Effector CD4-positive, alpha-beta T cell (primary cell): ENCODE results near the gene PGP.

Experiments used
- DNase-seq: peaks from one replicate; pipeline ENCODE4 v3.0.0-alpha.2; 2020

The PGP gene

DNA sequence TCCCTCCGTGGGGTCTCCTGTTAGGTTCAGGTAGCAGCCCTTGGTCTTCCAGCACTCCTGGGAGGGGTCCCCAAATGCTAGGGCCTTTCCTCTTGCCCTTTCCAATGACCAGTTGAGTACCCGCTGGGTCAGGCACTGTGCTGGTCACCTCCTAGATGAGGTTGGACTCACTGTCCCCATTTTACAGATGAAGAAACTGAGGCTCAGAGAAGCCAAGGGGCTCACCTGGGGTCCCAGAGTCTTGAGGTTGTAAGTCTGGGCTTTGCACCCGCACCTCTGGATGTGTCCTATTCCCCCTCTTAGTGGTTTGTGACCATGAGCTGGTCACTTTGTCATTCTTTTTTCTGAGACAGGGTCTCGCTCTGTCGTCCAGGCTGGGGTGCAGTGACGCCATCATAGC lies 16.9 kb downstream of the PGP start:
- no peak for DNase-seq

DNA sequence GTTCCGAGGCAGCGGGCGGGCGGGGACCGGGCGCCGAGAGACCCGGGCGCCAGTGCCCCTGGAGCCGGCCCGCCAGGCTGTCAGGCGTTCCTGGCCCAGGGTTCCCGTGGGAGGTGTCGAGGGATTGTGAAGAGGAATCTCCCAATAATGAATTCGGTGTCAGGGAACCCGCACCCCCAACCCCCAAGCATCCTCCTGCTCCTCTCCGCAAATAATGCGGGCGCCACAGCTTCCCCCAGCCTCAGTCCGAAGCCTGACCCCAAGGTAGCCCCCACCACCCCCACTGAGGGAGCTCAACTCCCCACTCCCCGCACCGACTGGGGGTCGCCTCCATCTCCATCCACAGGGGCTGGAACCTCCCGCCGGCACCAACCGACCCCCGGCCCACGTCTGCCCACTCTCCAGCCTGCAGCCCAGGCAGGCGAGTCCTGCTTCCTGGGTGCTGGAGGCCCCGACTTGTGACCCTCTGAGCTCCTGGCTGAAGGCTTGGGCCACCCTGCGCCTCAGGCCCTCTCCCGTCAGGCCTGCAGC lies 17.6 kb downstream of the PGP start:
- no peak for DNase-seq

GRCh38 chr16:2196162-2196980 lies 18.3 kb downstream of the PGP start, which contains the start of gene CASKIN1:
Gene CASKIN1 (minus strand): TSS chr16:2196605. CDS start chr16:2196432, 173 bp downstream.
- no peak for DNase-seq

DNA sequence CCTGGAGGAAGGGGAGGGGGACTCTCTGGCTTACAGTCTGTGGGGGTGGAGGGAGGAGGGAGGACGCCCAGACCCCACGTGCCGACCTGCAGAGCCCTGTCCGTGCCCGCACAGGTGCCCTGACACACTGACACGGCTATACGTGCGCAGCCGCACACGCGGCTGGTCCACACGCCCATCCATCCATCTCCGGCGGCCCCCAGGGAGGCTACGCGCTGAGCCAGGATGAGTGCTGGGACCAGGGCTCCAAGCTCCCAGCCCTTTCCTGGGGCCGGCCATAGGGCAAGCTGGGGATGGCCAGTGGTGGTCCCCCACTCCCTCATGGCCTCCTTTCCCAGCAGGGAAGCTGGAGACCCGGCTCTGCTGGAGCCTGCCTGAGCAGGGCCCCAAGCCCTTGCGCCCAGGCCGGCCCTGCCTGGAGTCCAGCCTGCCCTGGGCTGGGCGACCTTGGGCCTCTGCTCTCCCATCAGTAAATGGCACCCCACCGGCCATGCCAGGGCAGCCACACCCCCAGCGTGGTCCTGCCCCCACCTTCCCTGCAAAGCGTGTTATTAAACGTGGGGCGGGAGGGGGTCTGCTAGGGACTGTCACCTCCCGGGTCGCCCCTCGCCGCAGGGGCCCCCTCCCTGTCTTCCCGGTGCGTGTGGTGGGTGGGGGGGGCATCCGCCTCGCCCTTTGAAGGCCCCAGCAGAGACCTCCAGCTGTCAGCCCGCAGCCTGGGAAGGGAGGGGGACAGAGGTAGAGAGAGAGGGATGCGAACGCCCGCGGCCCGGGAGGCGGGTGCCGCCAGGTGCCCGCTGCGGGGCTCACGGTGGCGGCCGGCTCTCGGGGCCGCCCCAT lies 19.1 kb downstream of the PGP start:
- no peak for DNase-seq

DNA sequence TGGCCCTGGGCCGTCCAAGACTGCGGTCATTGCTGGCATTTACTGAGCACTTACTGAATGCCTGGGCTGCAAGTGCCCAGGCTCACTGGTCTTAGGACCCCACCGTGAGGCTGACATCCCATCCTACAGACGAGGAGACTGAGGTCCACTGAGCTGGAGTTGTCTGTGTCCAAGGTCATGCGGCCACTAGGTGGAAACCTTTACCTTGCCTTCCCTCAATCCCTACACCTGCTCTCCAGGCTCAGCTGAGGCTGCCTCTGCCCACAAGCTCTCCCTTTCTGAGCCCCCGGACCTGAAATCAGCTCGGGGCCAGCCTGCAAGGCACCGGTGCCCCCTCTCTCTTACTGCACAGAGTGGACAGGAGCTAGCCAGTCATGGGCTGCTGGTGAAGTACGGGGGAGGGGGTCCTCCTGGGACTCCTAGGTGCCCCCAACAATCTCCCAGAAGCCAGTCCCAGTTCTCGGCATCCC lies 19.8 kb downstream of the PGP start:
- DNase-seq = peak; percentile 44

GRCh38 chr16:2194166-2194834 lies 20.3 kb downstream of the PGP start:
- no peak for DNase-seq

DNA sequence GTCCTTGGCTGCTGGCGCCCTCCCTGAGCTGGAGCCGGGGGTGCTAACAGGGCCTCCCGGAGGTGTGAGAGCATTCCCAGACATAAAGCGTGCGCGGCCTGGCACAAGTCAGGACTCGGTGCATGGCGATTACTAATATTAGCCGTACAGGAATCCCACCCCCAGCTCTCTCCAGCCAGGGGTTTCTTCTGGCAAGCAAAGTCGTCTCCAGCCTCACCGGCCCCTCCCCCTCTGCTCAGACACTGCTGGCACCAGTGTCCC lies 23.3 kb downstream of the PGP start:
- no peak for DNase-seq

GRCh38 chr16:2190659-2191445 lies 23.8 kb downstream of the PGP start:
- no peak for DNase-seq

GRCh38 chr16:2190002-2190658 lies 24.5 kb downstream of the PGP start:
- no peak for DNase-seq

GRCh38 chr16:2189252-2189893 lies 25.3 kb downstream of the PGP start:
- no peak for DNase-seq

DNA sequence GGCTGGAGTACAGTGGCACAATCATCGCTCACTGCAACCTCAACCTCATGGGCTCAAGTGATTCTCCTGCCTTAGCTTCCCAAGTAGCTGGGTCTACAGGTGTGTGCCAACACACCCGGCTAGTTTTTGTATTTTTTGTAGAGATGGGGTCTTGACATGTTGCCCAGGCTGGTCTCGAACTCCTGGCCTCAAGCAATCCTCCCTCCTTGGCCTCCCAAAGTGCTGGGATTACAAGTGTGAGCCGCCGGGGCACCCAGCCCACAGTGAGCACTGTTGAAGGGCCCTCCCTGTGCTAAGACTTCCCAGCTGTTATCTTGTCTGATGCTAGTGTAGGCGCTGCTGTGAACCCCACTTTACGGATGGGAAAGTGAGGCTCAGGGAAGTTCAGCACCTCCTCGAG lies 26.2 kb downstream of the PGP start:
- no peak for DNase-seq

DNA sequence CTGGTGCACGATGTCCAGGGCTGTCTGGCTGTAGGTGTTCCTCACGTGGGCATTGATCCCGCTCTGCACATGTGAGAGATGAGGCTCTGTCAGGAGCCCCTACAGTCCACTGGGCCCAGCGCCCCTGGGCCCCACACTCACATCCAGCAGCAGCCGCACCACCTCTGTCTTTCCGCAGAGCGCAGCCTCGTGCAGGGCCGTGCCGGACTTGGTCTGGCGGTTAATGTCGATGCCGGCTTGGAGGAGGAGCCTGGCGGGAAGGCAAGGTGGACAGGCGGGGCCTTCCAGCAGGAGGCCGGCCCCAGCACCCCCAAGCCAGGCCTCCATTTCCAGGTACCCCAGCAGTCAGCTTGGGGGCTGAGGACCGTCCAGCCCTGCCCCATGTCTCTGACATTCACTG lies 27.4 kb downstream of the PGP start:
- DNase-seq = no peak

DNA sequence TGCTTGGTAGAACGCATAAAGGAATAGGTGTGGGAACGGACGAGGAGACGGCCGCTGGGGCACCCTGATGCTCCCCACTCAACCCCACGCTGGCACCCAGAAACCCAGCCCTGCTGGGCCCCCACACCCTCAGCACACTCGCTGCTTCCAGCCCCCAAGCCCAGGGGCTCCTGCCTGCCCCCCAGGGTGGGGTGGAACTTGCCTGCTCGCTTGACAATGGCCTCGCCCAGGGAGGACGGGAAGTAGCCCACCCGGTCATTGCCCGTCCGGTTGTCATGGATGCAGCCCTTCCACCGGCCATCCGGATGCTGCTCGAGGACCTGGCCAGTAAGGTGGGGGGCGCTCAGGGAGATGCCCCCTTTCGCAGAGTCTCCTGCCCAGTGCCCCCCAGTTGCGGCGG lies 28.1 kb downstream of the PGP start:
- no peak for DNase-seq

GRCh38 chr16:2186064-2186463 lies 28.6 kb downstream of the PGP start:
- DNase-seq = no peak

GRCh38 chr16:2184962-2185361 lies 29.7 kb downstream of the PGP start:
- no peak for DNase-seq

DNA sequence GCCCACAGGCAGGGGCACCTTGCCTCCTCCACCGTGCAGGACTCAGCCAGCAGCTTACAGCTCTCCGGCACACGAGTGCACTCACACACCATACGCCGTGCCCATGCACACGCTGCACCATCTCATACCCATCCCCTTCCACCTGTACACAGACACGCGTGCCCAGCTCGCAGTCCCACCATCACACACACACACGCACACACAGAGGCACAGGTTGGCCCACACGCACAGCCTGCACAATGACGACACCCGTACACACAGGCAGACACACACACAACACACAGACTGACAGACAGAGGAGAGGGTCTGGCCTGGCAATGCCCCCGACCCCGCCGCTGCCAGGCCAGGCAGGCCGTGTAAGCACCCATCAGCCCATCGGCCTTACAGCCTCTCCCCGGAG lies 30.3 kb downstream of the PGP start:
- DNase-seq = no peak

DNA sequence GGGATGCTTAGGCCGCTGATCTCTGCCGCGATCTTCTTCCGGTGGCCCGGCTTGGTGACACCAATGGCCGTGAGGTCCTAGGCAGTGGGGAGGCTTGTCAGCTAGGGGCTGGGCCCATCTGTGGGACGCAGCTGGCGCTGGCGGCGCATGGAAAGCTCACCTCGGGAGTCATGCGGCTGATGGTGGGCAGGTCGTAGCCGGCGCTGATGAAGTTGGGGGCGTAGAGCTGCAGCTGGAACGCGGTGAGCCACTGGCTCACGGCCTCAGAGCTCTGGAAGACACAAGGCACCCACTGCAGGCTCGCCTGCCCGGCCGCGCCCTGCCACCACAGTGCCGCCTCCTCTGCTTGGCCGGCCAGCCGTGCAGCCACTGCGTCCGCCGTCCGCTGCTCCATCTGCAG lies 31.0 kb downstream of the PGP start:
- no peak for DNase-seq

- no peak for DNase-seq
Measured at GRCh38 chr16:2181952-2182351, 32.7 kb downstream of the PGP start.

DNA sequence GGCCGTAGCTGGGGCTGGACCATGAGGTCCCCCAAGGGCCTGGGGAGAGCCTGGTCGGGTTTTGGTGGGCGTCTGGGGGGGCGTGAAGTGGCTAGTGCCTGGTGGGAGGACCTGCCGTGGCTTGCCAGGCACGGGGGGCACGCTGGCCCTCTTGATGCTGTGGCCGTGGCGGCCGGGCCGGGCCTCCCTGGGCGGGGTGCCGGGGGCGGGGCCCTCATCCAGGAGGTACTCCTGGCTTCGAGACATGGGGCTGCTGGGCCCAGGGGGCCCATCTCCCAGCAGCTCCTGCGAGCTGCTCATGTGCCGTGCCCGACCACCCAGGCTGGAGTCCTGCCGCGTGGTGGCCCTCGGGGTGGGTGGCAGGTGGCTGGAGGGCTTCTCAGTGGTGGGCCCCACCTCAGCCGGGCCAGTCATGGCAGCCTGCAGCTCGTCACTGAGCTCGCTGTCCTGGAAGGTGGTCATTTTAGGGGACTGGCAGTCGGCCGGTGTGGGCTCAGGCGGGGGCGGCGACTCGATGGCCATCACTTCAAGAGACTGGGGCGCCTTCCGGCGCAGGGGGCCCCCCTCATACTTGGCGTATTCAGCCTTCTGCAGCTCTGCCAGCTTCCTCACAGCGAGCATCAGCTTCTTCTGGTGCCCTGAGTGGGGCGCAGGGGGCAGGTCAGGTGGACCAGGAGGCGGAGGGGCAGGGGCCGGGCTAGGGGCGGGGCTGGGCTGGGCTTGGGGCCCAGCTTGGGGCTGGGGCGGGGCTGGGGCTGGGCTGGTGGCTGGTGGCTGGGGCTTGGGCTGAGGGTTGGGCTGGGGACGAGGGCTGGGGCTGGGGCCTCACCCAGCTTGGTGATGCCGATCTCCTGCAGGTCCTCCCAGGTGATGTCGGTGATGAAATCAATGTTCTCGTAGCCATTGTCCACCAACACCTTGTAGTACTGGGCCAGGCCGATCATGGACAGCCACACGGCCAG lies 33.4 kb downstream of the PGP start:
- DNase-seq = no peak

DNA sequence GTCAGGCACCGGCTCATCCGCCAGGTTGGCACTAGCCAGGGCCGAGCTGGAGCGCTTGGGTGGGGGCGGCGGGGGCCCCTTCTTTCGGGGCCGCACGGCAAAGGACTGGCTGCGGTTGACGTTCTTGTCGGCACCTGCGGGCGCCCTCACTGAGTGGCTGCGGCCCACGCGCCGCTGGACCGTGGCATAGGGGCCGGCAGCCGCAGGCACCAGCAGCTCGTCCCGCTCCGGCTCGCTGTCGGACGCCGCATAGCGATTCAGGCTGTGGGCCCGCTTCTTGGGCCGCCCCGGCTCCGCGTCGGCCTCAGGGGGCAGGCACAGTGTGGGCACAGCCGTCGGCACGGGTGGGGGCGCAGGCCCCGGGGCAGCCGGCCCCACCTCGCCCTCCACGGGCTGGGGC lies 34.2 kb downstream of the PGP start:
- no peak for DNase-seq
